WTC11 (cell line): ENCODE results near the gene CSRP3.

ENCODE experiments used
- ATF1 ChIP-seq: sonication (generic); formaldehyde crosslinking; IDR thresholded peaks from 2 replicates; pipeline ENCODE4 v1.8.1; 2023; ENCODE audit warnings: mild to moderate bottlenecking, moderate library complexity, missing genetic modification reagents
- ATF3 ChIP-seq: sonication (generic); formaldehyde crosslinking; conservative IDR thresholded peaks from 2 replicates; pipeline ENCODE4 v1.8.1; 2022; ENCODE audit warnings: mild to moderate bottlenecking, missing genetic modification reagents
- CREB1 ChIP-seq: sonication (generic); formaldehyde crosslinking; IDR thresholded peaks from 2 replicates; pipeline ENCODE4 v1.8.0; 2023; ENCODE audit warnings: mild to moderate bottlenecking, missing genetic modification reagents
- CTCF ChIP-seq: fragments of 200-600 bp; IDR thresholded peaks from 2 replicates; pipeline ENCODE4 v1.8.0; 2022; ENCODE audit warnings: antibody characterized with exemption
- E2F4 ChIP-seq: sonication (generic); formaldehyde crosslinking; IDR thresholded peaks from 2 replicates; pipeline ENCODE4 v1.8.1; 2022; ENCODE audit warnings: low read depth, mild to moderate bottlenecking, moderate library complexity, missing genetic modification reagents, borderline replicate concordance
- FOXJ3 ChIP-seq: sonication (generic); formaldehyde crosslinking; IDR thresholded peaks from 2 replicates; pipeline ENCODE4 v1.9.0; 2021; ENCODE audit warnings: missing genetic modification reagents, mild to moderate bottlenecking, borderline replicate concordance
- FOXP1 ChIP-seq: sonication (generic); formaldehyde crosslinking; IDR thresholded peaks from 2 replicates; pipeline ENCODE4 v1.8.0; 2022; ENCODE audit warnings: missing genetic modification reagents, mild to moderate bottlenecking, moderate library complexity, borderline replicate concordance
- RELA ChIP-seq: sonication (generic); formaldehyde crosslinking; IDR thresholded peaks from 2 replicates; pipeline ENCODE4 v1.8.1; 2022; ENCODE audit warnings: missing genetic modification reagents, mild to moderate bottlenecking, borderline replicate concordance
- SMAD4 ChIP-seq: sonication (generic); formaldehyde crosslinking; IDR thresholded peaks from 2 replicates; pipeline ENCODE4 v1.8.0; 2022; ENCODE audit warnings: mild to moderate bottlenecking, missing genetic modification reagents
- ZNF138 ChIP-seq: sonication (generic); formaldehyde crosslinking; conservative IDR thresholded peaks from 2 replicates; pipeline ENCODE4 v1.8.1; 2022; ENCODE audit warnings: mild to moderate bottlenecking, moderate library complexity, missing genetic modification reagents
- ZNF232 ChIP-seq: sonication (generic); formaldehyde crosslinking; IDR thresholded peaks from 2 replicates; pipeline ENCODE4 v1.8.0; 2022; ENCODE audit warnings: mild to moderate bottlenecking, missing genetic modification reagents

- TF ChIP-seq ZNF138 (CRISPR knock-in tag) (no peak), ATF1 (no peak), CREB1 (no peak), FOXP1 (CRISPR knock-in tag) (no peak), FOXJ3 (CRISPR knock-in tag) (no peak), CTCF (no peak), E2F4 (CRISPR knock-in tag) (no peak), ZNF232 (CRISPR knock-in tag) (no peak), SMAD4 (CRISPR knock-in tag) (no peak), RELA (CRISPR knock-in tag) (no peak), ATF3 (CRISPR knock-in tag) (no peak)
Measured at GRCh38 chr11:19176629-19177186, 25.1 kb downstream of the CSRP3 start.
